Activated T-cell treated with anti-CD3 and anti-CD28 coated beads, Interleukin-2, amount 50 U/mL, for 4 hours (primary cell): ENCODE data around the gene TSTD1. TPM values are rescaled to one million over a fixed set of nuclear protein-coding genes. Genes with fewer than 3 reads are reported as not detected.
"Not testable (repeated sequence)": the region's sequence is repeated elsewhere in the genome, so short reads cannot be mapped to it uniquely, and the experiment has no call there.

Experiments
- ATAC-seq, 2 donors: fragments of 200-7000 bp; cut with Tn5 transposase; one replicate each; pipeline ENCODE4 v1.10.0; 2021
- DNase-seq: peaks from one replicate; pipeline ENCODE4 v3.0.0-alpha.2; 2020
- H3K27me3 Mint-ChIP-seq: one replicate; pipeline ENCODE4 v1.8.0; 2021; ENCODE audit warnings: low read depth, mixed read lengths
- H3K36me3 Mint-ChIP-seq: one replicate; pipeline ENCODE4 v1.8.0; 2022; ENCODE audit warnings: mixed read lengths; ENCODE audit not compliant: insufficient read depth
- H3K4me1 Mint-ChIP-seq: one replicate; pipeline ENCODE4 v1.8.0; 2021; ENCODE audit warnings: low read depth, mixed read lengths
- H3K4me3 Mint-ChIP-seq: one replicate; pipeline ENCODE4 v1.8.0; 2021; ENCODE audit warnings: mild to moderate bottlenecking, moderate library complexity, mixed read lengths
- H3K9me3 Mint-ChIP-seq: one replicate; pipeline ENCODE4 v1.8.0; 2021; ENCODE audit warnings: mixed read lengths
- total RNA-seq, 3 donors: library from RNA; stranded (reverse); gene quantifications; one replicate each; pipeline ENCODE4 v1.2.1, GENCODE V29; 2021

TSTD1 gene
- total RNA-seq, 3 donors from 2014 or later = 20.3 to 67.2 (median 25.6) TPM

DNA sequence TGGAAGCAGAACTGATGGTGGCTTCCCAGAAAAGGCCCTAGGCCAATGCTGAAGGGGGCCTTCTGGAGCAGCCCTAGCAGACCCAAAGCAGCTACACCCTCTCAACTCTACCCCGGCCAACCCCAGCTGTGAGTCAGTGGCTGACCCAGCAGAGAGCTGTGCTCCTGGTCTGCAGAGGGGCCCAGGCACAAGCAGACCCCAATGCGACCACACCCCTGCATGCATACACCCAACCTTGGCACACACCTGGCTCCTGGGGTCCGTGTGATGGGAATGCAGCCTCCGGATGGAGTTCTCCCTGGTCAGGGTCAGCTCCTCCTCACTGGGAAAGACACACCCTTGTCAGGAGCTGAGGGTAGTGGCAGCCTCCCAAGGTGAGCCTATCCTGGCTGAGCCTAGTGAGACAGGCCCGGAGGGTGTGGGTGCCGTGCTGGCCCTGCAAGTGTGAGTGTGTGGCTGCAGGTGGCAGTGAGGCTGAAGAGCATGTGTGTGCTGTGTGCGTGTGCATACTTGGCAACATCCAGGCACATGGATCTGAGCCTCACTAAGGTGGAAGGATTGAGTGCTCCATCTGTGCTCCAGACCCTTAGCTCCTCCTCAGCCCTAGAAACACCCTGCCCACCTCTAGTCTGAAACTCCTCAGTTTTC is 34.8 kb upstream of the TSTD1 start:
- DNase-seq = no peak
- no peaks in the 10 kb centered on the region for H3K9me3 Mint-ChIP-seq
- no peaks in the 10 kb centered on the region for H3K27me3 Mint-ChIP-seq
- peaks cover 30% of the 10 kb centered on the region for H3K4me1 Mint-ChIP-seq
- H3K4me3 Mint-ChIP-seq = no peak overlapping the region
- no peaks in the 10 kb centered on the region for H3K36me3 Mint-ChIP-seq
- ATAC-seq = no peak

DNA sequence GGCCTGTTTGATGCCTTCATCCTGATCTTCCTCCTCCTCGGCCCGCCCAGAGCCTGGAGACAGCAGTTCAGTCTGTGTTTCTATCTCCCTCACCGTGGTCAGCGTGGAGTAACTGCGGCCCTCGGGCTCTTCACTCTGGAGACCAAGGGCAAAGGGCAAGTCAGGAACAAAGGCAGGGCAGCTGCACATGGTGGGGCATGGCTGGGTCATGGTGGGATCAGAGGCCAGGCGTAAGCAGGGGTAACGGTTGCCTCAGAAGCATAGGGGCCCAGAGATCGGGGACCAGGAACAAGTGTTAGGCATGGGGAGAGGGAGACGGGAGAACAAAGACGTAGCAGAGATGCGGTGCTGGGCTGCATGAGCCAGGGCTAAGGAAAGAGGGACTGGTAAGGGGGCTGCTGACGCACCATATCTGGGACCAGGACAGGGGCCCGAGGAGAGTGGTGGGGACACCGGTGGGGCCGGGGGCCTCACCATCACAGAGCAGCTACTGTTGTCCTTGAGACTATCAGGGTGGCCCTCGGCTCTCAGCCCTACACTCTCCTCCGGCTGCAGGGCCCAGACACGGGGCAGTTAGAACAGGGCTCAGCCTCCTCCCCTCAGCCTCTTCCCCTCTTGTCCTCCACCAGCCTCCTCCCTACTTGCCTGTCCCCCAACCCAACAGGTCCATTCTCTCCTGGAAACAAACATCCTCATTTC is 34.1 kb upstream of the TSTD1 start:
- Mint-ChIP-seq H3K4me3 (no peak overlapping the region), H3K27me3 (no peaks in the 10 kb centered on the region), H3K36me3 (no peaks in the 10 kb centered on the region), H3K9me3 (no peaks in the 10 kb centered on the region), H3K4me1 (peaks cover 37% of the 10 kb centered on the region)
- DNase-seq = no peak
- ATAC-seq = no peak

DNA sequence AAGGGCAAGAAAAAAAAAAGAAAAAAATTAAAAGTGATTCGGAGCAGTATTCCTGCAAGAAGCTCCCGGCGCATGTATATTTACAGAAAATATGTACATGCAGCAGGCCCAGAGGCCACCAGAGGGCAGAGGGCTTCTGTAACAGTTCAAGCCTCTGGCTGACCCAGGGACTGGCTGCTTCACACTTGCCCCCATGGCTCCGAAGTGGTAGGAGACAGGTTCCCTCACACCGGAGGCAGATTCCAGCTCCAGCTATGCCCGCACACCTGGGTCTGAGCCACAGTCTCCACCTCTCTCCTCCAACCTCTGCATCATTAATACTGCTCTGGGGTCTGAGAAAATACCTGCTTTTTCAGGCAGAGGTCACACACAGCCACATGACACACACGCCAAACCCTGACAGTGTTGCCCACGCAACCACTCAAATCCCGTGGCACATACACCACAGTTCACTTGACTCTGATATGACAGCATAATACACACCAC is 33.2 kb upstream of the TSTD1 start:
- DNase-seq (peak; percentile 37), ATAC-seq (no peak)
- Mint-ChIP-seq H3K27me3 (no peaks in the 10 kb centered on the region), H3K36me3 (peaks cover under 1% of the 10 kb centered on the region), H3K9me3 (no peaks in the 10 kb centered on the region), H3K4me3 (no peak overlapping the region), H3K4me1 (peaks cover 45% of the 10 kb centered on the region)

DNA sequence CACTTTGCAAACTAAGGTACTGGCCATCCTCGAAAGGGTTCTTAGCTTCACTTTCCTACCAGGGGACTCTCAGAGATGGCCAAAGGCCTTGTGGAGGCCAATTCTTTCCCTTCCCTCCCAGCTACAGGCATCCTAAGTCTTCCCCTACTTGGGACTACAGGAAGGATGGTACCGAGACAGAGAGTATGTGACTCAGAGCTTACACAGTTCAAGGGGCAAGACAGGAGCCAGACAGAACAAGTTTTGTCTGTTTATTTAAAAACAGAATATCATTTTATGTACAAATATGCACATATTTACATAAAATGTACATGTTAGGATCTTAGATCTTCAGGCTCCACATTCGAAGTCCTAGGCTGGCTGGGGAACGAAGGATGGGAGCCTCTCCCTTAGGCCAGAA is 32.0 kb upstream of the TSTD1 start:
- H3K9me3 Mint-ChIP-seq = no peaks in the 10 kb centered on the region
- peaks cover 4% of the 10 kb centered on the region for H3K36me3 Mint-ChIP-seq
- ATAC-seq (no peak), DNase-seq (no peak)
- no peaks in the 10 kb centered on the region for H3K27me3 Mint-ChIP-seq
- peaks cover 54% of the 10 kb centered on the region for H3K4me1 Mint-ChIP-seq
- no peak overlapping the region for H3K4me3 Mint-ChIP-seq

DNA sequence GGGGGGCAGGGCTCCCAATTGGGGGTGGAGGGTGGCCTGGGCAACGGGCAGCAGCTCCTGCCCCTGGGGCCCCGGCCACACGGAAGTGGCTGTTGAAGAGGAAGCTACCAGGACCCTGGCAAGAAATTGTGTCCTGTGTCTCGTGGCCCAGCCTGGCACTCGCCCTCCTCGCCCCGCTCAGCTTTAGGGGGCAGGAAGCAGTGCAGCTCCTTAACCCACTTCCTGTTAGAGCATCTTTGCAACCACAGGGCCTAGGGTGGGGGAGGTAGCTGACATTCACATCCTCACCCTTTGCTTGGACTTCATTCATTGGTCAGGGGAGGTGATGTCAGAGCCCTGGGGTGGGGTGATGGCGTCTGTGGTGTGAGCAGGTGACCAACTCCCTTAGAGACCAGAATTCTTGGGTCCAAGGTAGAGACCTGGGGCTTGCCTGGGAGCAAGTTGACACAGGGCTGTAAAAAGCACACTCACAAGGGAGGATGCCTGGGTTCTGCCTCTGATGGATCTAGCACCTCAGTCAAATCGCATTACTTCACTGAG is 31.0 kb upstream of the TSTD1 start, which contains the start of gene ARHGAP30:
Gene ARHGAP30 (minus strand): TSS at position 161 of the 540 bp plus-strand sequence. CDS start 267 bp downstream, outside the sequence.
- ATAC-seq (peak; percentile 74 to 81), DNase-seq (peak; percentile 72)
- H3K9me3 Mint-ChIP-seq = no peaks in the 10 kb centered on the region
- peaks cover 4% of the 10 kb centered on the region for H3K36me3 Mint-ChIP-seq
- no peaks in the 10 kb centered on the region for H3K27me3 Mint-ChIP-seq
- peak within 1 kb of the TSS; percentile 95 for H3K4me3 Mint-ChIP-seq
- H3K4me1 Mint-ChIP-seq = peaks cover 61% of the 10 kb centered on the region

DNA sequence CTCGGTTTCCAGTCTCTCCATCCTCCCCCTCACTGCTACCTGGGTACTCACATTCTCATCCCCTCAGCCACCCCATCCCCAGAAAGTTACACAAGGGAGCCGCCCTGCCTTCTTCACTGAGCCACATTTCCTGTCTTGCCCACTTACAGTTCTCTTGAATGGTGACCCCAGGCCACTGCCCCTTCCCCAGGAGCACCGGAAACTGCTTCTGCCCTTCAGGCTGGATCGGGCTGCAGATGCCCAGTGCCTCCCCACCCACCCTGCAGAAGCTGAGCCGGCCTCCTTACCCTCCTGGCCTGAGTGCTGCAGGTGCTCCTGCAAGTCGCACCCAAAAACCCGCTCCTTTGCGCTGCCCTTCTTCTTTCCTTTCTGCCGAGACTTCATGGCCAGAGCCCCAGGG is 30.5 kb upstream of the TSTD1 start:
- no peak for DNase-seq
- H3K4me1 Mint-ChIP-seq = peaks cover 66% of the 10 kb centered on the region
- peaks cover 8% of the 10 kb centered on the region for H3K36me3 Mint-ChIP-seq
- peak in 1 of 2 donors; percentile 3 for ATAC-seq
- no peaks in the 10 kb centered on the region for H3K27me3 Mint-ChIP-seq
- peak overlapping the region; percentile 95 for H3K4me3 Mint-ChIP-seq
- H3K9me3 Mint-ChIP-seq = no peaks in the 10 kb centered on the region

DNA sequence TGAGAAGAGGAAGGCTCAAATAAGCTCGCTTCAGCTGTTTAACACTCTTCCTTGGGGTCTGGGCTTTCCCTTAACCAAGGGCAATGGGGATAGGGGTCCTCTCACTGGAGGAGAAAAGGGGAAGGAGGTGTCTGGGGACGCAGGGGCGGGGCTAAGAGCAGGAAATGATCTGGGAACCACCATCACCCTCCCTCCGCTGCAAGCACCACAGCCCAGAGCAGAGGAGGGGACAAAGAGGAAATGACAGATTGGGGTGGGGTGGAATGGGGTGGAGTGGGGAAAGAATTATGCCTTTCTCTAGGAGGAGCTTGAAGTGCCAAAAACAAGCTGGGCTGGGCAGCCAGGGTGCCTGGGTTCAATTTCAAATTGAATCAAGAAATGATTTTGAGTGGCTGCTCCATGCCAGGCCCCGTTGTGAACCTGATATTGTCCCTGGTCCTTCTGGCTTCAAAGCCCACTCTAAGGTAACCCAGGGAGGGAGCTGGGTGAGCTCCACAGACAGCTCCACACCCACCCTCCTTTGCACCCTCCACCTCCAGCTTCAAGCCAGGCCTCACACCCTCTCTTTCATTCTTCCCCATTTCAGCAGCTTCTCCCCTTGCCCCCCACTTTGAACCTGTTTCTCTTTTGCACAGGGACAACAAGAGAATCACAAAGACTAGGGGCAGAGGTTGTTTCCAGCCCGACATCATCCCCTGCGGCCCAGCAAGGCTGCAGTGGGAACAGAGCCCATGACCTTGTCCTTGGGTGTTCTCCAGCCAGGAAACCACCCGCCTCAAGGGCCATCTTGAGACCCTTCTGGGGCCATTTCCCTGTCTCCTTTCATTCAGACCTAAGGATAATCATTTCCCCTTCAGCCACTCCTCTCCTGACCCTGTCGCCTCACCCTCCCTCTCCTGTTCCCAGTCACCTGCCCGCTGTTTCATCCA is 29.8 kb upstream of the TSTD1 start:
- ATAC-seq (peak; percentile 69 to 72), DNase-seq (peak; percentile 72)
- Mint-ChIP-seq H3K4me3 (peak overlapping the region; percentile 95), H3K4me1 (peaks cover 72% of the 10 kb centered on the region), H3K9me3 (no peaks in the 10 kb centered on the region), H3K27me3 (no peaks in the 10 kb centered on the region), H3K36me3 (peaks cover 12% of the 10 kb centered on the region)

DNA sequence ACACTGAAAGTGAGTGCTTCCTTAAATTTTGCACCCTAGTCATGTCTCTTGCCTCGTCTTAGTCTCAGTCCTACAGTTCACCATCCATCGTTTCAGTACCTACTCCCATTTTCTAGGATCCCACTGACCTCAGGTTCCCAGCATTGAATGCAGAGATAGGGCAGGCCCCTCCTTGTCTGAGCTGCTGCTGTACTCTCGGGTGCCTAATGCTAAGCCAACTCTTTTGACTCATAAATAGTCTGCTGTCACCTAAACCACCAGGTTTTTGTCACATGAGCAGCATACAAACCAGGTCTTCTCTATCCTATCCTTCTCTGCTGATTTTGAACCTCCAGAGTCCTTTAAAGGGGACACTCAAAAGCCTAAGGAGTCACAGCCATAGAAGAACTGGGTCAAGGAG is 27.9 kb upstream of the TSTD1 start:
- Mint-ChIP-seq H3K4me3 (peak overlapping the region; percentile 95), H3K36me3 (peaks cover 16% of the 10 kb centered on the region), H3K4me1 (peaks cover 80% of the 10 kb centered on the region), H3K27me3 (no peaks in the 10 kb centered on the region), H3K9me3 (no peaks in the 10 kb centered on the region)
- DNase-seq (no peak), ATAC-seq (peak; percentile 51)

DNA sequence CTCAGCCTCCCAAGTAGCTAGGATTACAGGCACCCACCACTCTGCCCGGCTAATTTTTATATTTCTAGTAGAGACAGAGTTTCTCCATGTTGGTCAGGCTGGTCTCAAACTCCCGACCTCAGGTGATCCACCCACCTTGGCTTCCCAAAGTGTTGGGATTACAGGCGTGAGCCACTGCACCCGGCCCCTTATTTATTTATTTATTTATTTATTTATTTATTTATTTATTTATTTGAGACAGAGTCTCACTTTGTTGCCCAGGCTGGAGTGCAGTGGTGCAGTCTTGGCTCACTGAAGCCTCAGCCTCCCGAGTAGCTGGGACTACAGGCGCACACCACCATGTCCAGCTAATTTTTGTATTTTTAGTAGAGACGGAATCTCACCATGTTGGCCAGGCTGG is 26.9 kb upstream of the TSTD1 start:
- peaks cover 16% of the 10 kb centered on the region for H3K36me3 Mint-ChIP-seq
- not testable (repeated sequence) for DNase-seq, ATAC-seq, H3K27me3 Mint-ChIP-seq, H3K9me3 Mint-ChIP-seq, H3K4me3 Mint-ChIP-seq
- peaks cover 79% of the 10 kb centered on the region for H3K4me1 Mint-ChIP-seq

DNA sequence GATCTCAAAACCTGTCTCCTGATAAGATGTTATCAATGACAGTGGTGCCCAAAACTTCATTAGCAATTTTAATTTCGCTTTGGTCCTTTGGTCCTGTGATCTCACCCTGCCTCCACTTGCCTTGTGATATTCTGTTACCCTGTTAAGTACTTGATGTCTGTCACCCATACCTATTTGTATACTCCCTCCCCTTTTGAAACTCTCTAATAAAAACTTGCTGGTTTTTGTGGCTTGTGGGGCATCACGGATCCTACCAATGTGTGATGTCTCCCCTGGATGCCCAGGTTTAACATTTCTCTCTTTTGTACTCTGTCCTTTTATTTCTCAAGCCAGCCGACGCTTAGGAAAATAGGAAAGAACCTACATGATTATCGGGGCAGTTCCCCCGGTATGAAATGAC is 25.2 kb upstream of the TSTD1 start:
- Mint-ChIP-seq H3K36me3 (peaks cover 21% of the 10 kb centered on the region), H3K4me3 (peak overlapping the region; percentile 62)

DNA sequence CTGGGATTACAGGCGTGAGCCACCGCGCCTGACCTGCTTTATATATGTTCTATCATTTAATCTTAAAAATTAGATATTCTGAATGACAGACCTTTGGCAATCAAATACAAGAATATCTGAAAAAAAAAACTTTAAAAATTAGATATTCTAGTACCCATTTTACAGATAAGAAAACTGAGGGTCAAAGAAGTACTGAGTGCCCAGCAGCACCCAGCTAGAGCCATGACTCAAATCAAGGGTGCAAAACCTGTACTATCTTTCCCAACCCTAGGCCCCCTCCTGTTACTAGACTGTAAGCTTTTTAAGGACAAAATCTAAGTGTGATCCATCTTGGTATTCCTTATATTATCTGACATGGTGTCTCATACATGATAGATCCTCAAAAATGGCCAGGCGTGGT is 22.7 kb upstream of the TSTD1 start:
- no peaks in the 10 kb centered on the region for H3K27me3 Mint-ChIP-seq
- H3K4me3 Mint-ChIP-seq = no peak overlapping the region
- H3K36me3 Mint-ChIP-seq = peaks cover 21% of the 10 kb centered on the region
- ATAC-seq (no peak), DNase-seq (no peak)
- no peaks in the 10 kb centered on the region for H3K9me3 Mint-ChIP-seq
- H3K4me1 Mint-ChIP-seq = peaks cover 66% of the 10 kb centered on the region

More for the DNA sequence above, 25.2 kb upstream of the TSTD1 start:
- ATAC-seq, H3K9me3 Mint-ChIP-seq, H3K27me3 Mint-ChIP-seq, DNase-seq: not testable (repeated sequence)
- peaks cover 82% of the 10 kb centered on the region for H3K4me1 Mint-ChIP-seq

DNA sequence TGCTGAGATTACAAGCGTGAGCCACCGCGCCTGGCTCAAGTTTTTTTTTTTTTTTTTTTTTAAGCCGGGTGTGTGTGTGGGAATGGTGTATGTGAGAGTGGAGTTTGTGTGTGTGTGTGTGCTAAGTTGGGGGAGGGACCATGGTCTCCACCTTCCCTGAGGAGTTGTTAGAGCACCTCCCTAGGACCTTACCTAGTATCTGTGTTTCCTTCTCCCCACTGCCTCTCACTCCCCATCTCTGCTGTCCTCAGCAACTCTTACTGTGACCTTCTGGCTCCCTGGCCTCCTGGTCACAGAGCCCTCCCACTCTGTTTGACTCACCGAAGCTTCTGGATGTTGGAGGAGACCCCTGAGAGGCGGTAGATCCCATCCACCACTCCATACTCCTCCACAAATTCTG is 20.5 kb upstream of the TSTD1 start:
- DNase-seq (no peak), ATAC-seq (no peak)
- Mint-ChIP-seq H3K9me3 (no peaks in the 10 kb centered on the region), H3K36me3 (peaks cover 25% of the 10 kb centered on the region), H3K4me1 (peaks cover 56% of the 10 kb centered on the region), H3K27me3 (no peaks in the 10 kb centered on the region), H3K4me3 (no peak overlapping the region)

DNA sequence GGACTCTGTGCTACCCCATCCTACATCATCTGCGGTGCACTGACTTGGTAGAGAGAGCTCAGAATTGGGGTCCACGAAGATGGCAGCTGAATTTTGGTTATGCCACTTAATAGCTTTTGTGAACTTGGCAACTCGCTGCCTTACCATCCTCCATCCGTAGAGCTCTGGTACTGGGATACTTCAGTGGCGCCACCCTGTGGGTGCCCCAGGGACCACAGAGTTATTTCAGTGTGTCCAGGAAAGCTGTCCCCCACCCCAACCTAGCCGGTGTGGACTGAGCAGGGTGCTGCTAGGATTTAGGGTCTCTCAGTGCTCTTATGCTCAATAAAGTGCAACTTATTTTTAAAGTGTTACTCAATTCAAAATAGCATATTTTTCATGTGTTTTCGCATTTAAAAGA is 16.0 kb upstream of the TSTD1 start:
- Mint-ChIP-seq H3K4me3 (no peak overlapping the region), H3K27me3 (no peaks in the 10 kb centered on the region), H3K4me1 (peaks cover 22% of the 10 kb centered on the region), H3K9me3 (no peaks in the 10 kb centered on the region), H3K36me3 (peaks cover 37% of the 10 kb centered on the region)
- no peak for DNase-seq
- no peak for ATAC-seq

DNA sequence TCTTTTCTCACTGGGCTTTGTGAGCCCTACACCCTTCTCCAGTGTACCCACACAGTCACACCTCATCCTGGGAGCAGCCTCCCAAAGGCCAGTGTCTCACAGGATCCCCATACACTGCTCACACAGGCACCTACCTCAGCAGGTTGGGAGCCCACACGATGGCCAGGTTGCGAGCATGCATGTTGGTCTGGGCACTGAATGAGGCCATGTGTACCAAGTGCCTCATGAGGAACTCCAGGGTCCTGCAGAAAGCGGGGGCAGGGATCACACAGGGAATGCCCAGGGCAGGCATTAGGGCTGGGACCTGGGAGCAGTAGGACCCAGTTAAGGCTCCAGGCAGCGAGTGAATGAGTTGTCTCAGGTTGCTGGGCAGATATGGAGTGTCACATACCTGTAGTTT is 15.5 kb upstream of the TSTD1 start:
- ATAC-seq = no peak
- Mint-ChIP-seq H3K36me3 (peaks cover 34% of the 10 kb centered on the region), H3K9me3 (no peaks in the 10 kb centered on the region), H3K4me3 (no peak overlapping the region), H3K27me3 (no peaks in the 10 kb centered on the region), H3K4me1 (peaks cover 16% of the 10 kb centered on the region)
- DNase-seq = no peak
